Ishikawa (cell line): ENCODE results near the gene RIMS4.

Experiments
- CEBPB ChIP-seq: IDR thresholded peaks from 2 replicates; pipeline ENCODE4 v1.6.1; 2012
- FOXM1 ChIP-seq: IDR thresholded peaks from 2 replicates; pipeline ENCODE4 v1.6.1; 2012; ENCODE audit warnings: low read depth, borderline replicate concordance
- RAD21 ChIP-seq: IDR thresholded peaks from 2 replicates; pipeline ENCODE4 v1.6.1; 2012; ENCODE audit warnings: low read depth
- TAF1 ChIP-seq: IDR thresholded peaks from 2 replicates; pipeline ENCODE4 v1.6.1; 2012; ENCODE audit warnings: low read depth, mild to moderate bottlenecking
- TEAD4 ChIP-seq: IDR thresholded peaks from 2 replicates; pipeline ENCODE4 v1.6.1; 2012
- TF ChIP-seq, protein P1 (sequence below): IDR thresholded peaks from 2 replicates; pipeline ENCODE4 v1.6.1; 2012; ENCODE audit warnings: low read depth, mild to moderate bottlenecking
- TF ChIP-seq, protein P2 (sequence below): IDR thresholded peaks from 2 replicates; pipeline ENCODE4 v1.6.1; 2012

DNA sequence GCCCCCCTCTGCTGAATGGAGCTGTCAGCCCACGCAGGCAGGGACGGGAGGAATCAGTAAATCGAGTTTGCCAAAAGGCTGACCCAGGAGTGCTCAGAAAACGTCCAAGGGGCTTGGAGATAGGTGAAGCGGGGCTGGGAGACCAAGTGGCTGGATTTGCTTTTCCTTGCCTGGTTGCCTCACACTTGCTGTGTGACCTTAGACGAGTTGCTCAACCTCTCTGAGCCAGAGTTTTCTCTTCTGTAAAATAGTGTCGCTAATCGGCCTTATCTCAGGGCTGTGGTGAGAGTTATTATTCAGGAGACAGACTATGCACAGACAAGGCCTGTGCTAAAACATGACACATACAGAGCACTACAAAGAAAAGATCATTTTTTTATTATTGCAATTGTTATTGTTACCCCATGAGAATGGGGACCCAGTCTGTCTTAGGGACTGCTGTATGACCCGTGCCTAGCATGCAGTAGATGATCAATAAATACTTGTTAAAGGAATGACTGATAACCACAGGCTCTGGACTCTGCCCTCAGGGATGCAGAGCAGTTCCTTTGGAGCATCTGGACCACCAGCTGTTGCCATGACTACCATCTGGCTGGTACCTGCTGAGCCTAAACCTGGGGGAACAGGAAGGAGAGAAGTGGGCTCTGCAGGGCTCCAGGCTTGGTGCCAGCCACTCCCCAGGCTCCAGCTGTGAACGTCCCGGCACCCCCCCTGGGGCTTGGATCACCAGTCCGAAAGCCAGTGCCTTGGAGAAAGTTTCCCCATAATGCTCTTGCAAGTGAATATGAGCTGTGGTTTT, 63.8 kb downstream of the RIMS4 start:
- TF ChIP-seq, protein P1, sequence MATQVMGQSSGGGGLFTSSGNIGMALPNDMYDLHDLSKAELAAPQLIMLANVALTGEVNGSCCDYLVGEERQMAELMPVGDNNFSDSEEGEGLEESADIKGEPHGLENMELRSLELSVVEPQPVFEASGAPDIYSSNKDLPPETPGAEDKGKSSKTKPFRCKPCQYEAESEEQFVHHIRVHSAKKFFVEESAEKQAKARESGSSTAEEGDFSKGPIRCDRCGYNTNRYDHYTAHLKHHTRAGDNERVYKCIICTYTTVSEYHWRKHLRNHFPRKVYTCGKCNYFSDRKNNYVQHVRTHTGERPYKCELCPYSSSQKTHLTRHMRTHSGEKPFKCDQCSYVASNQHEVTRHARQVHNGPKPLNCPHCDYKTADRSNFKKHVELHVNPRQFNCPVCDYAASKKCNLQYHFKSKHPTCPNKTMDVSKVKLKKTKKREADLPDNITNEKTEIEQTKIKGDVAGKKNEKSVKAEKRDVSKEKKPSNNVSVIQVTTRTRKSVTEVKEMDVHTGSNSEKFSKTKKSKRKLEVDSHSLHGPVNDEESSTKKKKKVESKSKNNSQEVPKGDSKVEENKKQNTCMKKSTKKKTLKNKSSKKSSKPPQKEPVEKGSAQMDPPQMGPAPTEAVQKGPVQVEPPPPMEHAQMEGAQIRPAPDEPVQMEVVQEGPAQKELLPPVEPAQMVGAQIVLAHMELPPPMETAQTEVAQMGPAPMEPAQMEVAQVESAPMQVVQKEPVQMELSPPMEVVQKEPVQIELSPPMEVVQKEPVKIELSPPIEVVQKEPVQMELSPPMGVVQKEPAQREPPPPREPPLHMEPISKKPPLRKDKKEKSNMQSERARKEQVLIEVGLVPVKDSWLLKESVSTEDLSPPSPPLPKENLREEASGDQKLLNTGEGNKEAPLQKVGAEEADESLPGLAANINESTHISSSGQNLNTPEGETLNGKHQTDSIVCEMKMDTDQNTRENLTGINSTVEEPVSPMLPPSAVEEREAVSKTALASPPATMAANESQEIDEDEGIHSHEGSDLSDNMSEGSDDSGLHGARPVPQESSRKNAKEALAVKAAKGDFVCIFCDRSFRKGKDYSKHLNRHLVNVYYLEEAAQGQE, result 0 out of 2 replicates have a peak, but pooled peaks have one; percentile 7
- TF ChIP-seq, protein P2, sequence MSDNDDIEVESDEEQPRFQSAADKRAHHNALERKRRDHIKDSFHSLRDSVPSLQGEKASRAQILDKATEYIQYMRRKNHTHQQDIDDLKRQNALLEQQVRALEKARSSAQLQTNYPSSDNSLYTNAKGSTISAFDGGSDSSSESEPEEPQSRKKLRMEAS, result no peak
- TF ChIP-seq RAD21, result no peak
- TF ChIP-seq CEBPB, result no peak
- no peak; the same call in 1 of the 2 replicates for TF ChIP-seq TEAD4
- peak; percentile 75; the same call in 1 of the 2 replicates for TF ChIP-seq FOXM1
- no peak for TF ChIP-seq TAF1
